ENCODE results near the gene DMXL2.

DNA sequence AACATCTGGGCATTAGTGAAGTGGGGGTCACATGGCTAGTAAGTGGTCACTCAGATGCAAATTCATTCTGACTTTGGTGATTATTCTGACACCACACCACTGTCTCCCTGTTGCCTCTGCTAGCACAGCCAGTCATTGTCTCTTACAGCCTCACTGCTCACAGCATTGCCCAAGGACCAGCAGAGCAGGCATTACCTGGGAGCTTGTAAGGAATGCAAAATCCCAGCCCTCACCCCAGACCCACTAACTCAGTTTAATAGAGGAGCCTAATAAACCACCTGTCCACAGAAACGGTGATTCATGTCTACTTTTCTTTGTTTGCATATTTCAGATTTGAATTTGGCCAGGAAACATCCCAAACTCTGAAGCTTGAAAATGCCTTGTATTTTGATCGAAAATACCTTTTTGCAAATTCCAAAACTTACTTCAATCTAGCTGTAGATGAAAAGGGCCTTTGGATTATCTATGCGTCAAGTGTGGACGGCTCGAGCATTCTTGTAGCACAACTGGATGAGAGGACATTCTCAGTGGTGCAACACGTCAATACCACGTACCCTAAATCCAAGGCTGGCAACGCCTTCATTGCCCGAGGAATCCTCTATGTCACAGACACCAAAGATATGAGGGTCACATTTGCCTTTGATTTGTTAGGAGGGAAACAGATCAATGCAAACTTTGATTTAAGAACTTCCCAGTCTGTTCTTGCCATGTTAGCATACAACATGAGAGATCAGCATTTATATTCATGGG lies 218.4 kb downstream of the DMXL2 start:
- TF ChIP-seq, protein P1, sequence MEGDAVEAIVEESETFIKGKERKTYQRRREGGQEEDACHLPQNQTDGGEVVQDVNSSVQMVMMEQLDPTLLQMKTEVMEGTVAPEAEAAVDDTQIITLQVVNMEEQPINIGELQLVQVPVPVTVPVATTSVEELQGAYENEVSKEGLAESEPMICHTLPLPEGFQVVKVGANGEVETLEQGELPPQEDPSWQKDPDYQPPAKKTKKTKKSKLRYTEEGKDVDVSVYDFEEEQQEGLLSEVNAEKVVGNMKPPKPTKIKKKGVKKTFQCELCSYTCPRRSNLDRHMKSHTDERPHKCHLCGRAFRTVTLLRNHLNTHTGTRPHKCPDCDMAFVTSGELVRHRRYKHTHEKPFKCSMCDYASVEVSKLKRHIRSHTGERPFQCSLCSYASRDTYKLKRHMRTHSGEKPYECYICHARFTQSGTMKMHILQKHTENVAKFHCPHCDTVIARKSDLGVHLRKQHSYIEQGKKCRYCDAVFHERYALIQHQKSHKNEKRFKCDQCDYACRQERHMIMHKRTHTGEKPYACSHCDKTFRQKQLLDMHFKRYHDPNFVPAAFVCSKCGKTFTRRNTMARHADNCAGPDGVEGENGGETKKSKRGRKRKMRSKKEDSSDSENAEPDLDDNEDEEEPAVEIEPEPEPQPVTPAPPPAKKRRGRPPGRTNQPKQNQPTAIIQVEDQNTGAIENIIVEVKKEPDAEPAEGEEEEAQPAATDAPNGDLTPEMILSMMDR (IDR thresholded peaks at IDR 0.05) = no peak
- TF ChIP-seq POLR2A (IDR thresholded peaks at IDR 0.05) = no peak
